PC-3 (cell line): ENCODE measurements around the gene PTGIR.

Source experiments
- CTCF ChIP-seq: fragments of 300-600 bp; sonication (generic); conservative IDR thresholded peaks from 2 replicates; pipeline ENCODE4 v1.5.1; 2017; ENCODE audit warnings: antibody characterized with exemption, low read depth, mild to moderate bottlenecking, low read length
- EZH2phosphoT487 ChIP-seq: fragments of 300-600 bp; sonication (generic); IDR thresholded peaks from 2 replicates; pipeline ENCODE4 v1.6.1; 2018; ENCODE audit warnings: mild to moderate bottlenecking, antibody characterized with exemption, low read length, borderline replicate concordance

- no peak for TF ChIP-seq CTCF
- TF ChIP-seq EZH2phosphoT487: no peak
Observed at GRCh38 chr19:46631481-46631880, 6.6 kb upstream of the PTGIR start.
